ENCODE results near the gene MYL4. TPM values are rescaled to one million over a fixed set of nuclear protein-coding genes. Genes with fewer than 3 reads are reported as not detected.

Gene MYL4
- total RNA-seq, 1 donor from 2014 or later = 0.86 TPM

GRCh38 chr17:47231334-47231733, 22.2 kb downstream of the MYL4 start:
- no peaks in the 10 kb centered on the region for H3K36me3 Mint-ChIP-seq (ENCODE audit: insufficient read depth)
- peaks cover 6% of the 10 kb centered on the region for H3K4me1 Mint-ChIP-seq (ENCODE audit: low read depth)
- peaks cover 22% of the 10 kb centered on the region for H3K27me3 Mint-ChIP-seq
- DNase-seq (ENCODE audit: low spot score, unreplicated experiment) = no peak
- no peaks in the 10 kb centered on the region for H3K9me3 Mint-ChIP-seq (ENCODE audit: low read depth)
- no peak overlapping the region for H3K27ac Mint-ChIP-seq
- TF ChIP-seq CTCF (IDR thresholded peaks at IDR 0.05; ENCODE audit: unreplicated experiment) = no peak
- no peak overlapping the region for H3K4me3 Mint-ChIP-seq (ENCODE audit: low read depth)

- DNase-seq (ENCODE audit: low spot score, unreplicated experiment) = no peak
- Mint-ChIP-seq H3K27me3 (peaks cover 22% of the 10 kb centered on the region), H3K4me1 (ENCODE audit: low read depth) (peaks cover 6% of the 10 kb centered on the region), H3K27ac (no peak overlapping the region), H3K4me3 (ENCODE audit: low read depth) (no peak overlapping the region), H3K9me3 (ENCODE audit: low read depth) (no peaks in the 10 kb centered on the region), H3K36me3 (ENCODE audit: insufficient read depth) (no peaks in the 10 kb centered on the region)
- no peak for TF ChIP-seq CTCF (IDR thresholded peaks at IDR 0.05; ENCODE audit: unreplicated experiment)
Measured at GRCh38 chr17:47231866-47232265, 22.7 kb downstream of the MYL4 start.

- Mint-ChIP-seq H3K9me3 (ENCODE audit: low read depth) (no peaks in the 10 kb centered on the region), H3K4me1 (ENCODE audit: low read depth) (peaks cover 6% of the 10 kb centered on the region)
Measured at GRCh38 chr17:47232465-47232864, 23.3 kb downstream of the MYL4 start.

GRCh38 chr17:47235506-47235905, 26.4 kb downstream of the MYL4 start:
- Mint-ChIP-seq H3K4me3 (ENCODE audit: low read depth) (no peak overlapping the region), H3K9me3 (ENCODE audit: low read depth) (no peaks in the 10 kb centered on the region), H3K27ac (no peak overlapping the region), H3K4me1 (ENCODE audit: low read depth) (no peaks in the 10 kb centered on the region), H3K36me3 (ENCODE audit: insufficient read depth) (no peaks in the 10 kb centered on the region), H3K27me3 (peaks cover 21% of the 10 kb centered on the region)
- DNase-seq (ENCODE audit: low spot score, unreplicated experiment) = no peak
- no peak for TF ChIP-seq CTCF (IDR thresholded peaks at IDR 0.05; ENCODE audit: unreplicated experiment)

More at GRCh38 chr17:47232465-47232864, 23.3 kb downstream of the MYL4 start:
- Mint-ChIP-seq H3K36me3 (ENCODE audit: insufficient read depth) (no peaks in the 10 kb centered on the region), H3K4me3 (ENCODE audit: low read depth) (no peak overlapping the region), H3K27me3 (peaks cover 22% of the 10 kb centered on the region), H3K27ac (no peak overlapping the region)
- DNase-seq (ENCODE audit: low spot score, unreplicated experiment) = no peak
- no peak for TF ChIP-seq CTCF (IDR thresholded peaks at IDR 0.05; ENCODE audit: unreplicated experiment)

DNA sequence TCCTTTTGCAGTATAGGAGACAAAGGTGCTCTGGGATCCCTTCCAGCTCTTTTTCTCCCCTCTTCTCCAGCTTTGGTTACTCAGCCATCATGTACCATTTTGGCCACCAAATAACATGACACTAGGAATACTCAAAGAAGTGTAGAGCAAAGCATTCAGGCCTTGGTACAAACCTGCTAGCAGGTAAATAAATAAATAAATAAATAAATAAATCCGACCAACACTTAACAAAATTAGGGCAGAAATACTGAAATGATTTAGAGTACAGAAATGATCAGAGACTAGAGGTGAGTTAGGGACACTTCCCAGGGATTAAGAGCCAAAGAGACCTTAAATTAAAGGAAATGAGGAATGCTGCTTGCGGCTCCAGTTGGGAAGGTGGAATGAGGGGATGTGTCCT, 26.8 kb downstream of the MYL4 start:
- H3K9me3 Mint-ChIP-seq (ENCODE audit: low read depth) = no peaks in the 10 kb centered on the region
- no peak overlapping the region for H3K4me3 Mint-ChIP-seq (ENCODE audit: low read depth)
- no peak for TF ChIP-seq CTCF (IDR thresholded peaks at IDR 0.05; ENCODE audit: unreplicated experiment)
- H3K27ac Mint-ChIP-seq = no peak overlapping the region
- DNase-seq (ENCODE audit: low spot score, unreplicated experiment) = no peak
- H3K27me3 Mint-ChIP-seq = peaks cover 19% of the 10 kb centered on the region
- no peaks in the 10 kb centered on the region for H3K4me1 Mint-ChIP-seq (ENCODE audit: low read depth)
- no peaks in the 10 kb centered on the region for H3K36me3 Mint-ChIP-seq (ENCODE audit: insufficient read depth)
